Measurements from ENCODE around the gene PADI1. TPM values are rescaled to one million over a fixed set of nuclear protein-coding genes. Genes with fewer than 3 reads are reported as not detected.

The PADI1 gene
- polyA plus RNA-seq, 2 of the 4 experiments (the other 2 are of a cell fraction) = 1.4 to 2.0 TPM

GRCh38 chr1:17293681-17294425 is 88.9 kb downstream of the PADI1 start:
- Histone ChIP-seq H3K4me2 (no peak overlapping the region), H3K9me3 (no peaks in the 10 kb centered on the region), H3K4me3 (no peak overlapping the region), H3K4me1 (peaks cover 20% of the 10 kb centered on the region), H3K27ac (0 out of 6 replicates have a peak overlapping the region, but pooled peaks of 1 of the 2 experiments have one; percentile 8)
- no peak for ATAC-seq
- WGBS (ENCODE audit: missing lambda C conversion rate) = 61% methylated on average over 14 of the region's 14 CpGs
- CTCF ChIA-PET = interaction anchor here (0.9 to 1.2 kb wide), 2 partner anchors 14 to 19 kb away, joined by 3 read pairs; partner anchors contain the start of gene PADI4
- no peak for DNase-seq (ENCODE audit: low read depth in 1 of 2, low spot score in 1 of 2)
- no peak for FAIRE-seq
- no peak for TF ChIP-seq HEYL (CRISPR knock-in tag; IDR thresholded peaks at IDR 0.05)
- no peak for TF ChIP-seq FOSL2 (IDR thresholded peaks at IDR 0.05)
- peak; percentile 18; the same call in 1 of the 2 replicates for TF ChIP-seq FOSL2 (CRISPR knock-in tag; IDR thresholded peaks at IDR 0.05)
- POLR2A ChIA-PET = no interaction called here

GRCh38 chr1:17295292-17295691 is 90.4 kb downstream of the PADI1 start:
- ChIA-PET POLR2A (no interaction called here), CTCF (interaction anchor here (0.9 kb wide), 1 partner anchor 21 kb away, joined by 3 read pairs; no protein-coding TSS in a partner anchor)
- DNase-seq (ENCODE audit: low read depth in 1 of 2, low spot score in 1 of 2) (no peak), ATAC-seq (no peak), FAIRE-seq (no peak)
- H3K4me3 ChIP-seq = no peak overlapping the region
- H3K4me1 ChIP-seq = peaks cover 7% of the 10 kb centered on the region; the same call in 1 of the 3 replicates
- TF ChIP-seq ZNF302 (CRISPR knock-in tag; IDR thresholded peaks at IDR 0.05) = no peak
- H3K4me2 ChIP-seq = no peak overlapping the region
- 34% methylated on average over 4 of the region's 4 CpGs for WGBS (ENCODE audit: missing lambda C conversion rate)
- no peak overlapping the region for H3K27ac ChIP-seq
- H3K9me3 ChIP-seq = no peaks in the 10 kb centered on the region

Small RNA genes within 50 kb of the gene (small RNA-seq; reads per million reads assigned to genes)
- 0 reads per million in 6 experiments for gene MIR3972

Other genes starting within 250 kb of the PADI1 start
- 0.45 and 0.56 TPM in 2 replicates for gene MFAP2, start 224.5 kb upstream of the PADI1 start, polyA plus RNA-seq (2011; rRNA removed)
- gene MFAP2, start 224.5 kb upstream of the PADI1 start, polyA plus RNA-seq (2017; fragmentation: RNase III; extraction: RNeasy Plus Mini Kit Qiagen cat#74134 plus additional on column Dnase treatment) = 0.46 to 0.90 TPM (median 0.66 TPM) in 3 replicates
- gene ATP13A2, start 193.2 kb upstream of the PADI1 start, polyA plus RNA-seq (2011; rRNA removed) = 7.9 and 11.7 TPM in 2 replicates
- 18.5 to 25.7 TPM (median 23.1 TPM) in 3 replicates for gene ATP13A2, start 193.2 kb upstream of the PADI1 start, polyA plus RNA-seq (2017; fragmentation: RNase III; extraction: RNeasy Plus Mini Kit Qiagen cat#74134 plus additional on column Dnase treatment)
- gene SDHB, start 151.1 kb upstream of the PADI1 start, polyA plus RNA-seq (2011; rRNA removed) = 262 and 343 TPM in 2 replicates
- gene SDHB, start 151.1 kb upstream of the PADI1 start, polyA plus RNA-seq (2017; fragmentation: RNase III; extraction: RNeasy Plus Mini Kit Qiagen cat#74134 plus additional on column Dnase treatment) = 111 to 122 TPM (median 114 TPM) in 3 replicates
- gene PADI2, start 85.7 kb upstream of the PADI1 start, polyA plus RNA-seq (2011; rRNA removed) = 1.3 and 1.6 TPM in 2 replicates
- gene PADI2, start 85.7 kb upstream of the PADI1 start, polyA plus RNA-seq (2017; fragmentation: RNase III; extraction: RNeasy Plus Mini Kit Qiagen cat#74134 plus additional on column Dnase treatment) = 1.1 to 1.5 TPM (median 1.3 TPM) in 3 replicates
- gene PADI3, start 44.0 kb downstream of the PADI1 start, polyA plus RNA-seq (2011; rRNA removed) = 2.4 and 2.8 TPM in 2 replicates
- 0.99 to 1.5 TPM (median 1.4 TPM) in 3 replicates for gene PADI3, start 44.0 kb downstream of the PADI1 start, polyA plus RNA-seq (2017; fragmentation: RNase III; extraction: RNeasy Plus Mini Kit Qiagen cat#74134 plus additional on column Dnase treatment)
- not detected in 2 replicates for gene PADI4, start 103.1 kb downstream of the PADI1 start, polyA plus RNA-seq (2011; rRNA removed)
- gene PADI4, start 103.1 kb downstream of the PADI1 start, polyA plus RNA-seq (2017; fragmentation: RNase III; extraction: RNeasy Plus Mini Kit Qiagen cat#74134 plus additional on column Dnase treatment) = not detected in 3 replicates
- not detected in 2 replicates for gene PADI6, start 167.1 kb downstream of the PADI1 start, polyA plus RNA-seq (2011; rRNA removed)
- gene PADI6, start 167.1 kb downstream of the PADI1 start, polyA plus RNA-seq (2017; fragmentation: RNase III; extraction: RNeasy Plus Mini Kit Qiagen cat#74134 plus additional on column Dnase treatment) = not detected in 3 replicates
- 58.3 and 60.9 TPM in 2 replicates for gene RCC2, start 234.5 kb downstream of the PADI1 start, polyA plus RNA-seq (2011; rRNA removed)
- gene RCC2, start 234.5 kb downstream of the PADI1 start, polyA plus RNA-seq (2017; fragmentation: RNase III; extraction: RNeasy Plus Mini Kit Qiagen cat#74134 plus additional on column Dnase treatment) = 82.5 to 90.0 TPM (median 84.7 TPM) in 3 replicates